ENCODE results near the gene CRB2.

The CRB2 gene

DNA sequence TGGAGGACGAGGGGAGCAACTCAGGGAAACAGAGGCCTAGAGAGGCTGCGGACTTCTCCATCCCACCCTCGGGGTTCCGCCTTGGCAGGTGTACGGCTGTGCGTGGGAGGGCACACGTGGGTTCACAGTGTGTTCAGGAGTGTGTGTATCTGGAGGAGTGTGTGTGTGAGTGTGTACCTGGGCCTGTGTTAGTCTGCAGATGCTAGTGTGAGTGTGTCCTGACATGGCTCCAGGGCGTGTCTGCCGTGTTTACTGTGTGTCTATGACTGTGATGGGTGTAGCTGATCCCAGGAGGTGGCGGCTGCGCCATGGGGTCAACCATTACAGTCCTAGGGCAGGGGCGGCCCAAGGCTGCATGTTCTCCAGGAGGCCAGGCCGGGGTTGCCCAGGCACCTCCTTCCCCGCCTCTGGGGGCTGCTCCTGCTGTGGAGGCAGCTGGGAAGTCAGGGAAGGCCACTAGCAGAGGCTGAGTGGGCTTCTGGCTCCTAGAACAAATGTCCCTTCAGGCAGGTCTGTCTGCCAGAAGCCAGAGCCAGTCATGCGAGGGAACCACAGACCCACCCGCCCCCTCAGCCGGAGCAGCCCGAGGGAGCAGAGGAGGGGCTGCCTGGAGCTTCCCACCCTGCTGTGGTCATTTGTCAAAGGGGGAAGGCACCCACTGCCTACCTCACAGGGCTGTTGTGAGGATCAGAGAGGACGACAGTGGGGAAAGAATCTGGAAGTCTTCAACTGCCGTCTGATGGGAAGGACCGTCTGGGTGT, 21.4 kb downstream of the CRB2 start:
- no peak overlapping the region for H3K4me3 ChIP-seq (ENCODE audit: low read depth, low read length)

- no peak overlapping the region for H3K4me3 ChIP-seq (ENCODE audit: low read depth, low read length)
These were observed 22.0 kb downstream of the CRB2 start for GRCh38 chr9:123378025-123378424.

DNA sequence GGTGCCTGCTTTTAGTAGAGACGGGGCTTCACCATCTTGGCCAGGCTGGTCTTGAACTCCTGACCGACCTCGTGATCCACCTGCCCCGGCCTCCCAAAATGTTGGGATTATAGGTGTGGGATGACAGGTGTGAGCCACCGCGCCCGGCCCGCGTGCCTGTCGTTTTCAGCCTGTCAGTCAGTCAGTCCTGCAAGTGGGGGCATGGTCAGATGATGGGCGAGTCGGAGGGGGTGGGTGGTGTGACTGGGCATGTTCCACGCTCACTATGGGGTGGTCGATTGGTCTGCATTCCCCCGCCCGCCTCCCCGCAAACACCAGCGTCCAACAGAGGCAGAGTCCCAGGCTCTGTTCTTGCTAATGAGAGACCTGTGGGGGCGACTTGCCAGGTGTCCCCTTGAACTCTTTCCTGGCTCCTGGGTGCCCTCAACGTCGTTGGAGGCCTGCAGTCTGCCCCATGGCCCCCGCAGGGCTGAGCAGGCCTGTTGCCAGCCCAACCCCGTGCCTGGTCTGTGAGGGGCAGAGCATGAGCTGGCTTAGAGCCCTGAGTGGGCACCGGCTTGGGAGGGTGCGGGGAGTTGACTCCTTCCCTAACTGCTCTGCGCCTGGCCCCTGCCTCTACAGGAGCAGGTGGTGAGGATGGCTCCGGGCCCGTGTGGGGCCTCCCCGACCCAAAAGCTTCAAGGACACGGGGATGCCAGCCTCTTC, 23.1 kb downstream of the CRB2 start:
- no peak overlapping the region for H3K4me3 ChIP-seq (ENCODE audit: low read depth, low read length)

GRCh38 chr9:123380852-123381705, 25.1 kb downstream of the CRB2 start:
- no peak overlapping the region for H3K4me3 ChIP-seq (ENCODE audit: low read depth, low read length)

DNA sequence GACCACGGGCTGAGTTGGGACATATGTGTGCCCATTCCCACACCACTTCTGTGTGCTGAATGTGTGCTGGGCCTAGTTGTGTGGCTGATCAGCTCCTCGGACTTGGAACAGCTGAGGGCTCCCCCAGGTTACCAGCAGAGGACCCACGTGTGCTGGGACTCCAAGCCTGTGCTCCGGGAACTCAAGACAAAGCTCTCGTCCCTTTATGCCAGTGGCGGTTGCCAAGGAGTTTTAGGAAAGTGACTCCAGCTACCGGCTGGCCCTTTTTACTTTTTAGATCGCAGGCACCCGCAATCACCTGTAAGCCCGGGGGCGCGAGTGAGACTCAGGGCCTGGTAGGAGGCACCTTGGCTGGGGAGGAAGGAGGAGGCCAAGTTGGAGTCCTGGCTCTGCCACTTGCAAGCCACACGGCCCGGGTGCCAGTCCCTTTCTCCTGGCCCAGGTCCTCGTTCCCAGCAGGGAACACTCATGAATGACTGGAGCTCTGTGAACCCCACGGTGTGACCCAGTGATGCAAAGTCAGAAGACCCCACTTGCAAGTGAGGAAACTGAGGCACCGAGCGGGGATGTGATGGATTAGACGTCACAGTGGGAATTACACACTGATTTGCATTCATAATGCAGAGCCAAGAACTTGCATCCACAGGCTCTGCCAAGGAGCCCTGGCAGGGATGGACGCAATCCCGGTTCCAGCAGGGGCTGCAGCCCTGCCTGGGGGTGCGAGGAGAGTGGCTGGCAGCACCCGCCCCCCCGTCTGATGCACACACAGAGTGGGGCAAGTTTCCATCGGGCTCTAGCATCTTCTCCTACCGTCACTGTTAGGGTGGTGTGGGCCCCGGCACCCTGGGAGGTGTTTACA, 26.9 kb downstream of the CRB2 start:
- no peak overlapping the region for H3K4me3 ChIP-seq (ENCODE audit: low read depth, low read length)

DNA sequence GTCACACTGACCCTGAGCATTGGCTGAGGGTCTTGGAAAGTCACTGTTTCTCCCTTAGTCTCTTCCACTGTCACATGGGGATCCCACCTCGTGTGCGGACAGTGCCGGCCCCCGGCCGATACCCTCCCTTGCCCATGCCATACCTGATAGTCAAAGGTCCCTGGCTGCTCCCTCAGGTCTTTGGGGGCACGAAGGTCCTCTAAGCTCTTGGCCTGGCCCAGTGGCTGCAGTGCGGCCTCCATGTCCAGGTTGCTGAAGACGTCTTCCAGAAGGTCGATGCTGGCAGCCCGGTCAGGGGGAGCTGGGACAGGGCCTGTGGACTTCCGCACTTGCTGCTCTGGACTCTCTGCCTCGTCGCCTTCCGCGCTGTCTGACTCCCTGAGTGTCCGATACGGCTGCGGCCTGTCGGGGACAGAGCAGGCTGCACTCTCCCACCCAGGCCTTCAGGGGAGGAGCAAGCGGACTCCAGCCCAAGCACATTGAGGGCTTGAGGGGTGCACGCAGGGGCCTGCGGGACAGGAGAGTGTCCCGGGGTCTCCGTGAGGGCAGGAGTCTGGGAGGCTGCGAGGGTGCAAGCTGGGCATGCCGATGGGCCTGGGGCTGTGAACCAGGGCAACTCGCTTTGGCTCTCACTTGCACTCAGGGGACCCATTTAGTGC, 27.6 kb downstream of the CRB2 start:
- no peak overlapping the region for H3K4me3 ChIP-seq (ENCODE audit: low read depth, low read length)

GRCh38 chr9:123387686-123388085, 31.7 kb downstream of the CRB2 start:
- H3K4me3 ChIP-seq (ENCODE audit: low read depth, low read length) = no peak overlapping the region

- no peak overlapping the region for H3K4me3 ChIP-seq (ENCODE audit: low read depth, low read length)
These were observed 33.1 kb downstream of the CRB2 start for GRCh38 chr9:123389070-123389469.

- H3K4me3 ChIP-seq (ENCODE audit: low read depth, low read length) = no peak overlapping the region
These were observed 33.7 kb downstream of the CRB2 start for GRCh38 chr9:123389698-123390097.

- H3K4me3 ChIP-seq (ENCODE audit: low read depth, low read length) = no peak overlapping the region
These were observed 34.5 kb downstream of the CRB2 start for GRCh38 chr9:123390337-123391135.

- H3K4me3 ChIP-seq (ENCODE audit: low read depth, low read length) = no peak overlapping the region
These were observed 35.2 kb downstream of the CRB2 start for GRCh38 chr9:123391233-123391632.

DNA sequence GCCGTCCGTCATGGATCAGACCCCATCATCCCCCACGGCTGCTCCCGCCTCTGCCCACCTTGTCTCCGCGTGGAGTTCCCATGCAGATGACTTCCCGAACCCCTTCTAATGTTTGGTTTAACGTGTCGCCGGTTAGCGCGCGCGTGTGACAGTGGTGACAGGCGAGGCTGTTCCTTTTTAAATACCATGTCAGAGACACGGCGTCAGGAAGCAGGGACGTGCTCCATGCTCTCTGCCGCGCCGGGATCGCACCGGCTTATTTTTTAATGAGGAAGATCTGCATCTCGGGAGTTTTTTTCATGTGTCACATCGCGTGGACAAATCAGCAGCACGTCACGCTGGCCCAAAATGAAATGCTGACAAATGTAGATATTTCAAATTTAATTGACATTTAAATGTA, 35.9 kb downstream of the CRB2 start:
- no peak overlapping the region for H3K4me3 ChIP-seq (ENCODE audit: low read depth, low read length)

DNA sequence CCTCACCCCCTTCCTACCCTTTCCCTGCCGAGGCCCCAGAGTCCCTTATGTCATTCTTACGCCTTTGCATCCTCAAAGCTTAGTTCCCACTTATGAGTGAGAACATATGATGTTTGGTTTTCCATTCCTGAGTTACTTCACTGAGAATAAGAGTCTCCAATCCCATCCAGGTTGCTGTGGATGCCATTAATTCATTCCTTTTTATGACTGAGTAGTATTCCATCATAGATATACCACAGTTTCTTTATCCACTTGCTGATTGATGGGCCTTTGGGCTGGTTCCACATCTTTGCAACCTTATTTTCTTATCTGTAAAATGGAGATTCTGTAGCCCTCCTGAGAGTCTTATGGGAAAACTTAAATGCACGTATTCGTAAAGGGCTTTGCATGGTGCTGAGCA, 36.8 kb downstream of the CRB2 start:
- no peak overlapping the region for H3K4me3 ChIP-seq (ENCODE audit: low read depth, low read length)

DNA sequence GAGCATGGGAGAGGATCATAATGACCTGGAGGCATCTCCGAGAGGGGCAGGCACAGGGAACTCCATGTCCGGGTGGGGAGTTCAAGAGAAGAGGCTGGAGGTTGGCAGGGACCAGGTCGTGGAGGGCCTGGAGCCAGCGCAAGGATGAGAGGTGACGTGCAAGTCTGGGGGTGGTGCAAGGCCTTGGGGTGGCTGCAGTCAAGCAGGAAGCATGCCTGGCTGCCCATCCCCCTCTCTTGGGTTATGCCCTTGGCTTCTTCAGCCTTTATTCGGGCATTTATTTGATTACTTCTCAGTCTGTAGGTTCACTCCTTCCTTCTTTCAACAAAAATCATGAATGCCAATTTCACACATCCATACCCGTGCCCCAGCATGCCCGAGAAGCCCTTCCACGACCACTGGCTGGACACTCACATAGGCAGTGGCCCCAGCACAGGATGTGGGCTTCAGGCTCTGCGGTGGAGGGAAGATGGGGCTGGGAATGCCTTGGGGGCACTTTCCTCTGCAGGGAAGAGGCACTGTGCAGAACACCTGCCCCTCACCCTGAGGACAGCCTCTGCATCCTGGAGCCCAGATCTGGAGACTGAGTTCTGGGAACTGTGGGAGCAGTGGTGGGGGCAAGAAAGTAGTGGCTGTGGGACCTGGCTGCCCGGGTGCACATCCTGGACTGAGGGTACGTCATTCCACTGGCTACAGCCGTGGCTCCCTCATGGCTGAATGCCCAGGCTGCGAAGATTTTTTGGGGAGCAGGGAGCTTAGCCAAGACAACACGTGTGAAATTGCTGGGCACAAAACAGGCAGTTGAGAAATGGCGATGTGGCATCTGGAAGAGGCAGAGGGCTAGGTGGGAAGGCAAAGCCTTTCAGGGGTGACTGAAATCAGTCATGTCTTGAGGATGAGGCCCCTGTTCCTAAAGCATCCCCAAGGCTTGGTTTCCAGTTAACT, 38.6 kb downstream of the CRB2 start:
- no peak overlapping the region for H3K4me3 ChIP-seq (ENCODE audit: low read depth, low read length)

- H3K4me3 ChIP-seq (ENCODE audit: low read depth, low read length) = no peak overlapping the region
These were observed 39.3 kb downstream of the CRB2 start for GRCh38 chr9:123395276-123395688.

- H3K4me3 ChIP-seq (ENCODE audit: low read depth, low read length) = no peak overlapping the region
These were observed 39.9 kb downstream of the CRB2 start for GRCh38 chr9:123395689-123396511.

GRCh38 chr9:123397975-123398374, 42.0 kb downstream of the CRB2 start:
- H3K4me3 ChIP-seq (ENCODE audit: low read depth, low read length) = no peak overlapping the region

Data from iPS-11a (cell line).